Upper lobe of right lung (tissue), 1 donor: ENCODE results near the gene PLSCR1. TPM values are rescaled to one million over a fixed set of nuclear protein-coding genes. Genes with fewer than 3 reads are reported as not detected.

Experiments used
- ATAC-seq: fragments of 200-7000 bp; cut with Tn5 transposase; one replicate; pipeline ENCODE4 v1.9.1; 2020; ENCODE audit warnings: mild to moderate bottlenecking, moderate library complexity
- DNase-seq: peaks from one replicate; pipeline ENCODE4 v3.0.0-alpha.2; 2020
- H3K27ac ChIP-seq: fragments of 200-600 bp; one replicate; pipeline ENCODE4 v1.8.0; 2022
- H3K27me3 ChIP-seq: fragments of 200-600 bp; one replicate; pipeline ENCODE4 v1.8.0; 2022; ENCODE audit warnings: mild to moderate bottlenecking
- H3K36me3 ChIP-seq: fragments of 200-600 bp; one replicate; pipeline ENCODE4 v1.8.0; 2022
- H3K4me1 ChIP-seq: fragments of 200-600 bp; one replicate; pipeline ENCODE4 v1.8.0; 2022
- H3K4me3 ChIP-seq: fragments of 200-600 bp; one replicate; pipeline ENCODE4 v1.8.0; 2022; ENCODE audit warnings: mild to moderate bottlenecking
- H3K9me3 ChIP-seq: fragments of 200-600 bp; one replicate; pipeline ENCODE4 v1.8.0; 2022
- CTCF ChIP-seq: fragments of 200-600 bp; IDR thresholded peaks from one replicate; pipeline ENCODE4 v1.8.0; 2022; ENCODE audit warnings: antibody characterized with exemption
- intact Hi-C: fragments of 100-400 bp; cut with DNase I; formaldehyde crosslinking; loops from one replicate; pipeline ENCODE4 v1.11.0; 2022
- total RNA-seq: library from RNA; stranded (reverse); fragmentation: NEBNext Ultra II Directional; extraction: Animal tissue kit (Norgen Biotek cat#: 25700); gene quantifications from one replicate; pipeline ENCODE4 v1.2.1, GENCODE V29; 2021
- donor health status: DM: no; HTN: yes; CAD: no; lungs with severe emphysema.

PLSCR1 gene
- total RNA-seq, 1 donor from 2014 or later = 165 TPM

GRCh38 chr3:146496726-146497125, 47.7 kb downstream of the PLSCR1 start:
- H3K4me3 ChIP-seq = no peak overlapping the region
- H3K27ac ChIP-seq = no peak overlapping the region
- no peaks in the 10 kb centered on the region for H3K4me1 ChIP-seq
- no peak for ATAC-seq
- H3K9me3 ChIP-seq = no peaks in the 10 kb centered on the region
- H3K27me3 ChIP-seq = no peaks in the 10 kb centered on the region
- intact Hi-C loops = no loop called here
- no peak for TF ChIP-seq CTCF
- H3K36me3 ChIP-seq = no peaks in the 10 kb centered on the region
- no peak for DNase-seq

- no peak for ATAC-seq
- TF ChIP-seq CTCF = no peak
- DNase-seq = no peak
- H3K4me1 ChIP-seq = no peaks in the 10 kb centered on the region
- H3K27me3 ChIP-seq = no peaks in the 10 kb centered on the region
- intact Hi-C loops = no loop called here
- no peaks in the 10 kb centered on the region for H3K36me3 ChIP-seq
- H3K4me3 ChIP-seq = no peak overlapping the region
- H3K9me3 ChIP-seq = no peaks in the 10 kb centered on the region
- no peak overlapping the region for H3K27ac ChIP-seq
Measured at GRCh38 chr3:146496251-146496650, 48.2 kb downstream of the PLSCR1 start.

GRCh38 chr3:146493761-146494160, 50.6 kb downstream of the PLSCR1 start:
- H3K4me3 ChIP-seq = no peak overlapping the region
- intact Hi-C loops = no loop called here
- ATAC-seq (no peak), DNase-seq (no peak)
- H3K27me3 ChIP-seq = no peaks in the 10 kb centered on the region
- TF ChIP-seq CTCF = no peak
- H3K36me3 ChIP-seq = no peaks in the 10 kb centered on the region
- H3K27ac ChIP-seq = no peak overlapping the region
- no peaks in the 10 kb centered on the region for H3K4me1 ChIP-seq
- no peaks in the 10 kb centered on the region for H3K9me3 ChIP-seq

- no peak for DNase-seq
- Histone ChIP-seq H3K36me3 (no peaks in the 10 kb centered on the region), H3K4me3 (no peak overlapping the region), H3K27ac (no peak overlapping the region), H3K9me3 (no peaks in the 10 kb centered on the region), H3K4me1 (no peaks in the 10 kb centered on the region), H3K27me3 (no peaks in the 10 kb centered on the region)
- no peak for ATAC-seq
- TF ChIP-seq CTCF = no peak
- intact Hi-C loops = no loop called here
Measured at GRCh38 chr3:146493221-146493620, 51.2 kb downstream of the PLSCR1 start.

GRCh38 chr3:146491303-146491702, 53.1 kb downstream of the PLSCR1 start:
- Histone ChIP-seq H3K9me3 (no peaks in the 10 kb centered on the region), H3K4me3 (no peak overlapping the region), H3K4me1 (no peaks in the 10 kb centered on the region), H3K36me3 (no peaks in the 10 kb centered on the region), H3K27ac (no peak overlapping the region), H3K27me3 (no peaks in the 10 kb centered on the region)
- no peak for TF ChIP-seq CTCF
- ATAC-seq = no peak
- DNase-seq = no peak
- intact Hi-C loops = no loop called here

- DNase-seq = no peak
Measured at GRCh38 chr3:146485297-146485696, 59.1 kb downstream of the PLSCR1 start.

More at GRCh38 chr3:146485297-146485696, 59.1 kb downstream of the PLSCR1 start:
- Histone ChIP-seq H3K27ac (no peak overlapping the region), H3K4me3 (no peak overlapping the region), H3K4me1 (no peaks in the 10 kb centered on the region), H3K36me3 (no peaks in the 10 kb centered on the region), H3K27me3 (no peaks in the 10 kb centered on the region), H3K9me3 (no peaks in the 10 kb centered on the region)
- intact Hi-C loops = no loop called here
- TF ChIP-seq CTCF = no peak
- no peak for ATAC-seq
